GM12801 (cell line): ENCODE measurements around the gene ICAM3.

Experiments
- CTCF ChIP-seq: IDR thresholded peaks from one replicate; pipeline ENCODE4 v1.5.1; 2011; ENCODE audit warnings: control low read depth; ENCODE audit not compliant: insufficient read length; ENCODE audit errors: extremely low read depth

Gene ICAM3

GRCh38 chr19:10284065-10284959 is 55.1 kb downstream of the ICAM3 start:
- TF ChIP-seq CTCF = no peak
